Trophoblast cell (in vitro differentiated cells and primary cell): ENCODE data around the gene KLHL13.

Experiments used
- DNase-seq, 2 donors: peaks; one replicate each; pipeline ENCODE4 v3.0.0-alpha.2; 2016
- H2AFZ ChIP-seq: 2 replicates; pipeline ENCODE4 v1.6.1; 2013; ENCODE audit warnings: low read length, moderate library complexity, mild to moderate bottlenecking; ENCODE audit not compliant: insufficient read depth, poor library complexity
- H2AK5ac ChIP-seq: 2 replicates; pipeline ENCODE4 v1.6.1; 2013; ENCODE audit warnings: mild to moderate bottlenecking, low read length
- H2BK120ac ChIP-seq: 2 replicates; pipeline ENCODE4 v1.6.1; 2013; ENCODE audit warnings: low read length, mild to moderate bottlenecking, moderate library complexity; ENCODE audit not compliant: insufficient read depth, poor library complexity
- H2BK12ac ChIP-seq: 2 replicates; pipeline ENCODE4 v1.6.1; 2013; ENCODE audit warnings: mild to moderate bottlenecking, low read length, moderate library complexity
- H2BK5ac ChIP-seq: 2 replicates; pipeline ENCODE4 v1.6.1; 2013; ENCODE audit warnings: low read length, low read depth, moderate library complexity, mild to moderate bottlenecking; ENCODE audit not compliant: poor library complexity
- H3K14ac ChIP-seq: 2 replicates; pipeline ENCODE4 v1.6.1; 2013; ENCODE audit warnings: mild to moderate bottlenecking, low read length
- H3K18ac ChIP-seq: 2 replicates; pipeline ENCODE4 v1.6.1; 2013; ENCODE audit warnings: mild to moderate bottlenecking, low read length
- H3K23ac ChIP-seq: 2 replicates; pipeline ENCODE4 v1.6.1; 2013; ENCODE audit warnings: low read length
- H3K27ac ChIP-seq: 2 replicates; pipeline ENCODE4 v1.5.1; 2013; ENCODE audit warnings: low read depth, mild to moderate bottlenecking, inconsistent platforms, low read length, moderate library complexity
- H3K27me3 ChIP-seq: 2 replicates; pipeline ENCODE4 v1.6.1; 2013; ENCODE audit warnings: inconsistent platforms, mild to moderate bottlenecking, low read length, moderate library complexity; ENCODE audit not compliant: insufficient read depth
- H3K36me3 ChIP-seq, 2 experiments: 1 replicate in 1 of 2; 2 replicates in 1 of 2; pipeline ENCODE4 v1.6.1; 2013; ENCODE audit warnings: low read length in 2 of 2, mild to moderate bottlenecking in 2 of 2, moderate library complexity in 1 of 2; ENCODE audit not compliant: insufficient read depth in 2 of 2, control insufficient read depth in 1 of 2
- H3K4ac ChIP-seq: 2 replicates; pipeline ENCODE4 v1.6.1; 2013; ENCODE audit warnings: low read depth, mild to moderate bottlenecking, low read length, moderate library complexity
- H3K4me1 ChIP-seq, 2 experiments: 1 replicate in 1 of 2; 2 replicates in 1 of 2; pipeline ENCODE4 v1.6.1; 2013; ENCODE audit warnings: low read length in 2 of 2, mild to moderate bottlenecking in 2 of 2, moderate library complexity in 1 of 2; ENCODE audit not compliant: insufficient read depth in 2 of 2, control insufficient read depth in 1 of 2
- H3K4me2 ChIP-seq: 2 replicates; pipeline ENCODE4 v1.6.1; 2013; ENCODE audit warnings: inconsistent platforms, mild to moderate bottlenecking, low read length, moderate library complexity
- H3K4me3 ChIP-seq: 2 replicates; pipeline ENCODE4 v1.5.1; 2013; ENCODE audit warnings: mild to moderate bottlenecking, low read depth, low read length, inconsistent platforms
- H3K79me1 ChIP-seq: one replicate; pipeline ENCODE4 v1.6.1; 2013; ENCODE audit warnings: low read length
- H3K79me2 ChIP-seq: 2 replicates; pipeline ENCODE4 v1.6.1; 2013; ENCODE audit warnings: low read length, mild to moderate bottlenecking; ENCODE audit not compliant: control insufficient read depth, insufficient read depth, poor library complexity
- H3K9ac ChIP-seq: 2 replicates; pipeline ENCODE4 v1.6.1; 2013; ENCODE audit warnings: mild to moderate bottlenecking, low read length
- H3K9me3 ChIP-seq: 2 replicates; pipeline ENCODE4 v1.6.1; 2013; ENCODE audit warnings: low read depth, mild to moderate bottlenecking, control low read depth, inconsistent platforms, low read length; ENCODE audit not compliant: insufficient read depth
- H4K12ac ChIP-seq: 2 replicates; pipeline ENCODE4 v1.6.1; 2013; ENCODE audit warnings: low read depth, mild to moderate bottlenecking, low read length, moderate library complexity
- H4K8ac ChIP-seq: 2 replicates; pipeline ENCODE4 v1.6.1; 2013; ENCODE audit warnings: low read depth, mild to moderate bottlenecking, low read length, moderate library complexity
- H4K91ac ChIP-seq: one replicate; pipeline ENCODE4 v1.6.1; 2013; ENCODE audit warnings: low read depth, mild to moderate bottlenecking, low read length, moderate library complexity
- WGBS: extraction: QIAGEN DNeasy Blood & Tissue Kit; methylation state at CpG from one replicate; pipeline ENCODE4 v1.1.7; 2013; ENCODE audit warnings: missing lambda C conversion rate; ENCODE audit not compliant: insufficient read length, insufficient coverage; ENCODE audit errors: extremely low coverage; 5-methylcytosine and 5-hydroxymethylcytosine counted together

KLHL13 gene

DNA sequence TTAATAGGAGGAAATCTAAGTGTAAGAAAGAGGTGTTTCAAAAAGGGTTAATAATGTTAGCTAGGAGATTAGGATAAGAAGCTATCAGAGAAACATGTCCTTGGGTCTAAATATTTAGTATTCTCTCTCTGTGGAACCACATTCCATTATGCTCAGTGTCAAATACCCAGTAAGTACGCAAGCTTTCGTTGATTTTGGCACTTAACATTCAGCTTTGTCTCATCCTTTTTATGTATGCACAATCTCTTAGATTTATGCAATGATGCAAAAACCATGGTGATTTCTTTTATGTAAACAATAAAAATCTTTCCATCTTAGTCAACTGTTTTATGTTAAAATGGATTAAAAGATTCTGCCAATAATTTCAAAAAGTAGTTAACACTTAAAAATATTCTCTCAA, 129.2 kb downstream of the KLHL13 start:
- Histone ChIP-seq H2AK5ac (no peak overlapping the region), H3K4me3 (no peak overlapping the region), H3K4me1 (no peaks in the 10 kb centered on the region), H2AFZ (no peak overlapping the region), H4K12ac (no peak overlapping the region), H3K4ac (no peak overlapping the region), H3K4me2 (no peak overlapping the region), H2BK12ac (no peak overlapping the region), H3K36me3 (no peaks in the 10 kb centered on the region), H3K79me1 (no peaks in the 10 kb centered on the region), H3K23ac (no peak overlapping the region), H3K18ac (no peak overlapping the region), H4K91ac (no peak overlapping the region), H3K27me3 (no peaks in the 10 kb centered on the region), H2BK120ac (no peak overlapping the region), H3K9ac (no peak overlapping the region), H4K8ac (no peak overlapping the region), H2BK5ac (no peak overlapping the region), H3K79me2 (no peaks in the 10 kb centered on the region), H3K9me3 (no peaks in the 10 kb centered on the region), H3K14ac (no peak overlapping the region), H3K27ac (no peak overlapping the region)
- WGBS: no CpG with 5 or more reads among the region's 2 CpGs
- DNase-seq: no peak

DNA sequence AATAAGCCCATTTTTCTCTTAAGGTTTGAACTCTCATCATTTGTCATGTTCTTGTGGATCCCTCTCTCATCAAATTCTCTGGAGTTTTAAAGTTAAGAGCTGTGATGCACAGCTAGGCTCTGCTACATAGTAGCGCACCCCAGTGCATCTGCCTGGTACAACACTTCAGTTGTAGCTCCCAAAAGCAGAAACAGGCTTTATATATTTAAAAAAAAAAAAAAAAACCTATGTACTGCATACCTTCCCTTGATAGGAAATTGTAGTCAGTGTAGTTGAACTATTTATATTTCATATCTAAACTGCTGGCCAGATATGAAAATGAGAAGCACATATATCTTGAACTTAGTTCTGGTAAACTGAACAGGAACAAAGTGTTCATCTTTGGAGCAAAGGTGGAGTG, 131.4 kb downstream of the KLHL13 start:
- Histone ChIP-seq H3K27ac (no peak overlapping the region), H3K4ac (no peak overlapping the region), H3K14ac (no peak overlapping the region), H2BK5ac (no peak overlapping the region), H4K8ac (no peak overlapping the region), H2BK12ac (no peak overlapping the region), H3K4me2 (no peak overlapping the region), H4K12ac (no peak overlapping the region), H3K79me2 (no peaks in the 10 kb centered on the region), H3K23ac (no peak overlapping the region), H3K9me3 (no peaks in the 10 kb centered on the region), H2AFZ (no peak overlapping the region), H2AK5ac (no peak overlapping the region), H3K79me1 (no peaks in the 10 kb centered on the region), H3K18ac (no peak overlapping the region), H4K91ac (no peak overlapping the region), H3K27me3 (no peaks in the 10 kb centered on the region), H3K4me1 (no peaks in the 10 kb centered on the region), H3K4me3 (no peak overlapping the region), H3K9ac (no peak overlapping the region), H3K36me3 (no peaks in the 10 kb centered on the region), H2BK120ac (no peak overlapping the region)
- DNase-seq: no peak
- no CpG with 5 or more reads among the region's 1 CpG for WGBS

DNA sequence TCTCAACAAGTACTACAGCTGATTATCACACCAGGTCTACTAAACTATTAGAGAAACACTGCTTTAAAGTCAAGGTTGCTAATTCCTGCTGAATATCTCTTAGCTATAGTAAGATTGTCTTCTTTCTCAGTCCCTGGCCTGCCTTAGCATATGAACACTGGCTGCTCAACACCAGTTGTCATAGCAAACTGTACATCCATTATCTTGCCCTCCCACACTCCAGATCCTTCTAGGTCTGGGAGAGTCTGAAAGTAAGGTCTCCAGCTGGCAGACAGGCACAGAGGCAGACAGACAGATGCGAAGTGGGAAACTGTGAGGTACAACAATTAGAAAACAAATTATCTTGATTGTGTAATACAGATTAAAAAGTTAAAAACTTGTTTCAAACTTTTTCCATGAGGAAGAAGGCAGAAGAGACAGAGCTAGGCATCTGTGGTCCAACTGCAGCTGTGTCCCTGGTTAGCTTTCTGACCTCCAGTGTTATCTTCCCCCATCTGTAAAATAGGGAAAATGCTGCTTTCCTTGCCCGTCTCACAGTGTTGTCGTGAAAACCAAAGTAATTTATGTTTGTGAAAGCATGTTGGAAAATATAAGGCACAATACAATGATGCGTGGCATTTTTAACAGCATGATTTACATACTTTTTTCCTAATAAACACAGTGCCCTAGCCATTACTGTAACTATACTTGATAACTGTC, 133.8 kb downstream of the KLHL13 start:
- no peak overlapping the region for H3K4ac ChIP-seq
- no peaks in the 10 kb centered on the region for H3K9me3 ChIP-seq
- H4K91ac ChIP-seq: no peak overlapping the region
- no peak overlapping the region for H2AK5ac ChIP-seq
- H3K4me1 ChIP-seq: no peaks in the 10 kb centered on the region
- H3K79me2 ChIP-seq: no peaks in the 10 kb centered on the region
- DNase-seq: no peak
- H3K36me3 ChIP-seq: no peaks in the 10 kb centered on the region
- no peak overlapping the region for H4K8ac ChIP-seq
- no peak overlapping the region for H2BK12ac ChIP-seq
- H3K4me2 ChIP-seq: no peak overlapping the region
- no peak overlapping the region for H3K18ac ChIP-seq
- no peaks in the 10 kb centered on the region for H3K27me3 ChIP-seq
- no peak overlapping the region for H2BK120ac ChIP-seq
- no peak overlapping the region for H2BK5ac ChIP-seq
- no peak overlapping the region for H3K9ac ChIP-seq
- H3K23ac ChIP-seq: no peak overlapping the region
- no peak overlapping the region for H2AFZ ChIP-seq
- H3K79me1 ChIP-seq: no peaks in the 10 kb centered on the region
- H3K27ac ChIP-seq: no peak overlapping the region
- no peak overlapping the region for H3K14ac ChIP-seq
- H4K12ac ChIP-seq: no peak overlapping the region
- H3K4me3 ChIP-seq: no peak overlapping the region
- WGBS: no CpG with 5 or more reads among the region's 4 CpGs

DNA sequence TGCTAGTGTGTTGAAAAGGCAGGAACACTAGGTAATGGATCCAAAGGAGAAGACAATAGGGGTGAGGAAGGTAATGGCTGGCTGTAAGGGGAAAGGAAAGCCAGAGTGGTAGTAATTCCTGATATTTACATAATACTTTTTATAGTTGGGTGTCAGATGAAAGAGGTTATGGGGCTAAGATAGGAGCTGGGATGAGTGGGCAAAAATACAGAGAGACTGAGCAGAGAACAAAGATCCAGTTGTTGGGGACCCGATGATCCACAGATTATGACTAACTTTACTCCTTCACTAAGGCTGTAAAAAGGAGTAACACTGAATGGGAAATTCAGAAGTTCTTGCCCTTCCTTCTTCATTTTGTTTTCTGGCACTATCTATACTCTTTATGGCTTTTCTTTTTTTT, 138.2 kb downstream of the KLHL13 start:
- no peak overlapping the region for H2BK12ac ChIP-seq
- H3K4me3 ChIP-seq: no peak overlapping the region
- no peak overlapping the region for H3K27ac ChIP-seq
- no peak overlapping the region for H3K4me2 ChIP-seq
- no peak overlapping the region for H2AK5ac ChIP-seq
- WGBS: no CpG with 5 or more reads among the region's 1 CpG
- no peak overlapping the region for H2BK120ac ChIP-seq
- H3K4me1 ChIP-seq: no peaks in the 10 kb centered on the region
- H3K9ac ChIP-seq: no peak overlapping the region
- no peak overlapping the region for H3K18ac ChIP-seq
- DNase-seq: no peak
- no peak overlapping the region for H4K8ac ChIP-seq
- H3K23ac ChIP-seq: no peak overlapping the region
- no peak overlapping the region for H3K4ac ChIP-seq
- no peaks in the 10 kb centered on the region for H3K9me3 ChIP-seq
- no peak overlapping the region for H4K91ac ChIP-seq
- no peaks in the 10 kb centered on the region for H3K79me2 ChIP-seq
- no peak overlapping the region for H3K14ac ChIP-seq
- no peak overlapping the region for H4K12ac ChIP-seq
- H2AFZ ChIP-seq: no peak overlapping the region
- H2BK5ac ChIP-seq: no peak overlapping the region
- no peaks in the 10 kb centered on the region for H3K27me3 ChIP-seq
- no peaks in the 10 kb centered on the region for H3K79me1 ChIP-seq
- H3K36me3 ChIP-seq: no peaks in the 10 kb centered on the region
